Epithelial cell of esophagus (primary cell): Measurements from ENCODE around the gene BOD1L1.

Source experiments
- DNase-seq: peaks from one replicate; pipeline ENCODE4 v3.0.0; 2010; ENCODE audit warnings: low read depth
- H3K4me3 ChIP-seq: 2 replicates; pipeline ENCODE4 v1.5.1; 2011; ENCODE audit warnings: mild to moderate bottlenecking, low read length, control low read depth
- TF ChIP-seq, protein P1 (sequence below): IDR thresholded peaks from 2 replicates; pipeline ENCODE4 v1.5.1; 2011; ENCODE audit warnings: low read depth, mild to moderate bottlenecking, low read length, control low read depth, inconsistent platforms; ENCODE audit not compliant: insufficient read depth; ENCODE audit errors: missing control alignments

Gene BOD1L1

DNA sequence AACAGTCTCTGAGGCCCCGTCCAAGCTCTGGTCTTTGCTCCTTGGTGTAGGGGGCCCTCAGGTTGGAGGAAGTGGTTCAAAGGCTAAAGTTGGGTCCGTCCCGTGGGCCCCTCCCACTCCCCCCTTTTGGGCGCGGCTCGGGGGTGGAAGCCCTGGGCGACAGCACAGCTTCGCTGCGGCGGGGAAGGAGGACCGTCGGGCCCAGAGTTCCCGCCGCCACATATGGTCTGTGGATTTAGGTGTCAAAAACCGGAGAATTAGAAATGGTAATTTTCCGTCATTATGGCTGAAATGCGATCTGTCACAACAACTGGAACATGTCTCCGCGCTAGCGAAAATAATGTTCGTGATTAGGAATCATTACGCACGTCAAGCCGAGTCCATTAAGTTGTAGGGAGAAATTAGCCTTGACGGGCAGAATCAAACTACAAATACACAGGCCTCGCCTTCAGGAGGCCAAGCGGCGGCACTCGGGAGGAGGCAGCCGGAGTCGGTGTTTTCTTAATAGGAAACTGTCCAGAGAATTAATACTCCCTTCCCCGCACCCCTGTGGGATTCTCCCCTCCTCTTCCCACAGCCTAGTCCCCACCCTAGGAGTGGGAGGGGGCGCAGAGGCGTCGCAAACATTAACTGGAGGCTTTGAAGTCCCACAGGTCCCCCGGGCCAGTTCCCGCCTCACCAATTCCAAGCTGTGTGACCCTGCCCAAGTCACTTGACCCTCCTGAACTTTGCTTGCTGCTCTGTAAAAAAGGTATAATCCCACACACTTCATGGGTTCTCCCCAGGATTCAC is 98.2 kb downstream of the BOD1L1 start:
- DNase-seq = no peak
- no peak overlapping the region for H3K4me3 ChIP-seq
- TF ChIP-seq, protein P1, sequence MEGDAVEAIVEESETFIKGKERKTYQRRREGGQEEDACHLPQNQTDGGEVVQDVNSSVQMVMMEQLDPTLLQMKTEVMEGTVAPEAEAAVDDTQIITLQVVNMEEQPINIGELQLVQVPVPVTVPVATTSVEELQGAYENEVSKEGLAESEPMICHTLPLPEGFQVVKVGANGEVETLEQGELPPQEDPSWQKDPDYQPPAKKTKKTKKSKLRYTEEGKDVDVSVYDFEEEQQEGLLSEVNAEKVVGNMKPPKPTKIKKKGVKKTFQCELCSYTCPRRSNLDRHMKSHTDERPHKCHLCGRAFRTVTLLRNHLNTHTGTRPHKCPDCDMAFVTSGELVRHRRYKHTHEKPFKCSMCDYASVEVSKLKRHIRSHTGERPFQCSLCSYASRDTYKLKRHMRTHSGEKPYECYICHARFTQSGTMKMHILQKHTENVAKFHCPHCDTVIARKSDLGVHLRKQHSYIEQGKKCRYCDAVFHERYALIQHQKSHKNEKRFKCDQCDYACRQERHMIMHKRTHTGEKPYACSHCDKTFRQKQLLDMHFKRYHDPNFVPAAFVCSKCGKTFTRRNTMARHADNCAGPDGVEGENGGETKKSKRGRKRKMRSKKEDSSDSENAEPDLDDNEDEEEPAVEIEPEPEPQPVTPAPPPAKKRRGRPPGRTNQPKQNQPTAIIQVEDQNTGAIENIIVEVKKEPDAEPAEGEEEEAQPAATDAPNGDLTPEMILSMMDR = no peak

- H3K4me3 ChIP-seq = no peak overlapping the region
- TF ChIP-seq, protein P1 = no peak
- no peak for DNase-seq
Measured at GRCh38 chr4:13528821-13529127, 98.8 kb downstream of the BOD1L1 start.

DNA sequence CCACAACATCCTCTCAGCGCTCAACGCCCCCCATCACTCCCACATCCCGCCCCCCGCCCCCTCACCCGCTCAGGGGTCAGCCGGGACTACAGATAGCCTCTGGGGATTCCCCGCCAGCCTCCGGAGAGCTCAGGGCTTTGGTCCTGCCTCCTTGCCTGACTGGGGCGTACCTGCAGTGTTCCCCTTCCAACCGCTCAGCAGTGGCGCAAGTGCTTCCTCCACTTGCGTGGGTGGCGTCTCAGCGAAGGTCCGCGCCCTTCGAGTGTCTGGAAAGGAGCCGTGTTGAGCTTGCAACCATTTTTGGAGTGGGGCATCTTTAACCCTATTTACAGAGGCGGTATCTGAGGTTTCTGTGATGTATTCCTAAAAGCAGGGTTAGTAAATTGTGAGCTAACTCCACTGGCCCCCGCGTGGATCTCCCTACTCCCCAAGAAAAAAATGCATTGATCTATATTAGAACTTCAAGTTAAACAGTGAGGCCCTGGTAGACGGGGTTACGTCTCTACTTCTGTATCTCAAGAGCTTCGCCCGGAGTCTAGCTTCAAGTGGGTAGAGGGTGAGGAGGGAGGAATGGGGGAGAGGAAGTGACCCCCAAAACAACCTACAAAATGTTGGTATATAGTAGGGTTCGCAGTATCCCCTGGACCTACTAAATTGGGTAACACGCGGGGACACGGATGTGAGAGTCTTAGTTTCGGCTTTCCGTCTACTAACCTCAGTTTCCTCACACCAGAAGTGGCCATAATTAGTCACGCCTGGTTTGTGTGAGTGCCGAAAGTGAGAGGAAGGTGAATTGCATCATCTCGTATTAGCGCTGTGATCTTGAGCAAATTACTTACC is 99.3 kb downstream of the BOD1L1 start:
- TF ChIP-seq, protein P1 = no peak
- no peak overlapping the region for H3K4me3 ChIP-seq
- DNase-seq = peak; percentile 60

GRCh38 chr4:13527192-13527980 is 100.1 kb downstream of the BOD1L1 start:
- no peak overlapping the region for H3K4me3 ChIP-seq
- TF ChIP-seq, protein P1 = no peak
- DNase-seq = no peak

- DNase-seq = no peak
- H3K4me3 ChIP-seq = no peak overlapping the region
- TF ChIP-seq, protein P1 = no peak
Measured at GRCh38 chr4:13526658-13527057, 100.9 kb downstream of the BOD1L1 start.

- no peak for DNase-seq
- H3K4me3 ChIP-seq = no peak overlapping the region
- TF ChIP-seq, protein P1 = no peak
Measured at GRCh38 chr4:13525606-13526281, 101.8 kb downstream of the BOD1L1 start.
